Measurements from ENCODE around the gene TM4SF4.

The TM4SF4 gene

DNA sequence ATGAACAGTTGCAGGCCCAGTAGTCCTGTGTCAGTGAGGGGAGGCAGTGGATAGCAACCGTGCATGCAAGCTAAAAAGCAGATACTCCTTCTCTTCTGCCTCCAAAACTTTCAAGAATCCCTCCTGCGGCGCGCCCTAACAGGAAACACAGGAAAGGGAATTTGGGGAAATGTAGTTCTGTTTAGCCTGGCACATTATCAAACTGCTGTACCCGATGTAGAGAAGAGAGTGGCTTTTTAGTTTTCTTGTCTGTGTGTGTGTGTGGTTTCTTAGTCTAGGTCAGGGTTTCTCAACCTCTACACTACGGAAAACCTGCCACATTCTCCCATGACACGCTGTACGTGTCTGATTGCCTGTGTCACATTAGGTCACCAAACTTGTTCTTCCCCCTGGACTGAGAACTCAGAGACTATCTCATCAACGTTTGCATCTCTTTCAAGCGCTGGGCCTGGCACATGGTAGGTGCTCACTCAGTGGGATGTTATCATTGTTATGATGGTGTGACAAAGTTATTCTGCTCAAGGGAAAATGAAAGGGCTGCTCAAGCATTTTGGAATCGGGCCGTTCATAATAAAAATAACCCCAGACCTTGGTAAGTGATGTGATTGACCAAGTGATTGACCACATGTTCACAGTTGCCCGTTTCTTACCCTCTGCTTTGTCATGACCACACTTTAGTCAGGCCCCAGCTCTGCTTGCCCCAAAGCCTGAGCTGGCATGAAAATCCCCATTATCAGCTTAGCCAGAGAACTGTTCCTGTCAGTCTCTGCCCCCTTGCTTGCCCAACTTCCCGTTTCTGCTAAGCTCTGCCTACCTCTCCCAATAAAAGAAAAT, 33.2 kb downstream of the TM4SF4 start:
- in situ Hi-C loops (cut with MboI; ENCODE audit: low sequenced_read_pairs) = no loop called here

DNA sequence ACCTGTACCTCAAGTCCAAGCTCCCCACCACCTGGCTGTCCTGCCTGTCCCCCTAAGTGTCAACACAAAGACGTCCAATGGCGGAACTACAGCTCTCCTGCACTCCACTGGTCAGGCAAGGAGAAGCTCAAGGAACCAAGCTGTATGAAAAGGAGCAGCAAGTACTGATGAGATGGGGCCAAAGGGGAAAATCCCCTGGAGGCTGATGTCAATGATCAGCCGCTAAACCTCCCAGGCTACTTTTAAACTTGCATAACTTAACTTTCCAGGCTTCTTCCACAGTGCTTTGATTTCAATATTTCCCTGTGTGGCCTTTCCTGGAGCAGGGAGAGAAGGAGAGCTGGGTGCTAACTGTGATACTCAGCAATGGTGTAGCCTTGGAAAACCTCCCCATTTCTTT, 35.0 kb downstream of the TM4SF4 start:
- in situ Hi-C loops (cut with MboI; ENCODE audit: low sequenced_read_pairs) = no loop called here

DNA sequence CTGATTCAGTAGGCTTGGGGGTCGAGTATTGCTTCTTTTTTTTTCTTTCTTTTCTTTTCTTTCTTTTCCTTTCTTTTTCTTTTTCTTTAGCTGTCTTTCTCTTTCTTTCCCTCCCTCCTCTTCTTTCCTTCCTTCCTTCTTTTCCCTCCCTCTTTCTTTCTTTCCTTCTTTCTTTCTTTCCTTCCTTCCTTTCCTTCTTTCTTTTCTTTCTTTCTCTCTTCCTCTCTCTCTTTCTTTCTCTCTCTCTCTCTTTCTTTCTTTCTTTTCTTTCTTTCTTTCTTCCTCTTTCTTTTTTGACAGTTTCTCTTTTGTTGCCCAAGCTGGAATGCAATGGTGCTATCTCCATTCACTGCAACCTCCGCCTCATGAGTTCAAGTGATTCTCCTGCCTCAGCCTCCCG, 36.0 kb downstream of the TM4SF4 start:
- in situ Hi-C loops (cut with MboI; ENCODE audit: low sequenced_read_pairs) = no loop called here

DNA sequence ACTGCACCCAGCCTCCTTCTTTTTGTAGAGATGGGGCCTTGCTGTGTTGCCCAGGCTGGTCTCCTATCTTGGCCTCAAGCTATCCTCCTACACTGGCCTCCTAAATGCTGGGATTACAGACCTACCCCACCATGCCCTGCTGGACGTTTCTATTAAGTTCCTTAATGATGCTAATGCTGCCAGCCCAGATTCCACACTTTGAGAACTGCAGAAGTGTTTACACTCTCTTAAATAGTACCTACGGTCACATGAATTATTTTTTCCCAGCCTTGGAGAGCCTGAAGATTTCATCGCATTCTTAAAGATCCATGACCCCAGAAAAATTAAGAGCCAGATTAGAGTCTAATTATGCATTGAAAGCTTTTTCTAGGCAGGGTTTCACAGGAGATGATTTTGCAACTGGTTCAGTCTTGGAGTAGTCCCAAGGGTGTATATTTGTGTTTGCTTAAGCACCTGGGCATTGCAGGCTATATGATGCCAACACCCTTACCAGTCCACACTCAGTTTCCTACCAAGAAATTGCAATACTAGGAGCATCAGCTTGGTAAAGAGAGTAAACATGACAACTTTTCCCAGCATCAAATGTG, 36.6 kb downstream of the TM4SF4 start:
- in situ Hi-C loops (cut with MboI; ENCODE audit: low sequenced_read_pairs) = no loop called here

DNA sequence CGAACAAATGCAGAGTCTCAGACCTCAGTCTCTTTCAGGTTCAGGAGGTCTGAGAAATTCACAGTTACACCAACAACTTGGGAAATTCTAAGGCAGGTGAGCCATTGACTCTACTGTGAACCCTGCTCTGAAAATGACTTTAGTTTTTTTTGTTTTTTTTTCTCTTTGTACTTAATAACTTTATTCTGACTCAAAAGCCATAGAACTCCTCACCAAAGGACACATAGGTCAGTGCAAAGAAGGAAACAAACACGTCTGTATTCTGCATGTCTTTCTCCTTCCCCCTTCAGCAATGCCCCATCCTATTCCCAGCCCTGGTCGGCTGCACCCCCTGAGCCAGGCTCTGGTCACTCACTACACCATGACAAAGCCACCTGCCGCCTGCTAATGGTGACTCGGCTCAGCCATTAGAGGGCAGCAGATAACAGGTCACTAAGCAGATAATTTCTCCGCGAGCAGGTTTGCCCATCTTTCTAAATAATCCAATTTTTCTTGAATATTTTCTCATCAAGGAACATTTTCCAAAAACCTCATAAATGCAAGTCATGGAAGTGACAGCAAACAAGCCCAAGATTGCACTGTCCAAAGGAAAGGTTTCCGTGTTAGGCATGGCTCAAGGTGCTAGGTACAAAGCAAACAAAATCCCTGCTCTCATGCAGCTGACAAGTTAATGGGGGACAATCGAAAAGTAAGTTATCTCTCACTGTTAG, 37.7 kb downstream of the TM4SF4 start:
- in situ Hi-C loops (cut with MboI; ENCODE audit: low sequenced_read_pairs) = no loop called here

DNA sequence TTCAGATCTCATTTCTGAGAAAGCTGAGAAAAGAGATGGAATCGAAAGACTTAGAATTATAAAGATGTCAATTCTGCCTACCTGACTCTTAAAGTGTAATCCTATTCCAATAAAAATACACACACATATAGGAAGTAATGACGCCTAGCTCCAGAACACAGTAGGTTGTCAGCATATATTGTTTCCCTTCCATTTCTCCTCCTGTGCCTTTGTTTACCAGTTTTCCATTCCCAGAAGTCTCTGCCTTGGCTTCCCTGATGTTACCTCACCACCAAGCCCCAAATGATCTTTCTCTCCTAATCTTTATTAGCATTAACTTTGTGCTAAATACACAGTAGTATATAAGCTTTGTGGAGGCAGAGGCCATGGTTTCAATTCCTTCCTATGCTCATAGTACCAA, 40.0 kb downstream of the TM4SF4 start:
- in situ Hi-C loops (cut with MboI; ENCODE audit: low sequenced_read_pairs) = no loop called here

DNA sequence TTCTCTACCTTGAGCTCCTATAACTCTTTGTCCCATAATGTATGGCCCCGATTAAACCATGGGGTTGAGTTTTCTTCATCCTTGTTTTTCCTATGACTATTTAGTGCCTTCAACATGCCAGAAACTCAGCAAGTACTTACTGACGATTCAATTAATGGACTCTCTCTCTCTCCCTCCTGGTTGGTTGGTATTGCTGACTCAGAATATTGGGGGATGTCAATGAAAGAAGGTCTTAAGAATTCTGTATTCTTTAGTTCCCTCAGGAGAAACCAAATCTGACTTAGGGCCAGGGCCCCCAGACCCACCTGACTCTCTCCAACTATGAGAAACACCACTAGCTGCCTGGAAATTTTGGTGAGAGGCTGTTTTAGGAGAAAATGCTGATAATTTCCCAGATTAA, 40.8 kb downstream of the TM4SF4 start:
- in situ Hi-C loops (cut with MboI; ENCODE audit: low sequenced_read_pairs) = no loop called here

DNA sequence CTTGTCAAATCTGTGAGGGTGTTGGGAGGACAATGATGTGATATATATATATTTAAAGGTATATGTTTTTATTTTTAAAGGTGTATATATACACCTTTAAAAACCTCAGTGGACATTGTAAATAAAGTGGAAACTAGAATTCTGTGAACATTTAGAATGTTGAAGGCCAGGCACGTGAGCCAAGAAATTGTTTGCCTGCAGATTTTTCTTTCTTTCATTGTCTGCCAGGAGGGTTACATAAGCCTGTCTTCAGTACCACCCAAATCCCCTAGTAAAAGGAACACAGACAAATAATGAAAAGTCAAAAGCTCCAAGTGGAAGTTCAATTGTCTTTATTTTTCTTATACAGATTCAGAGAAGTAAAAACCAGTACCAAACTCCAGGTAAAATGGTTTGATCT, 42.4 kb downstream of the TM4SF4 start:
- in situ Hi-C loops (cut with MboI; ENCODE audit: low sequenced_read_pairs) = no loop called here

DNA sequence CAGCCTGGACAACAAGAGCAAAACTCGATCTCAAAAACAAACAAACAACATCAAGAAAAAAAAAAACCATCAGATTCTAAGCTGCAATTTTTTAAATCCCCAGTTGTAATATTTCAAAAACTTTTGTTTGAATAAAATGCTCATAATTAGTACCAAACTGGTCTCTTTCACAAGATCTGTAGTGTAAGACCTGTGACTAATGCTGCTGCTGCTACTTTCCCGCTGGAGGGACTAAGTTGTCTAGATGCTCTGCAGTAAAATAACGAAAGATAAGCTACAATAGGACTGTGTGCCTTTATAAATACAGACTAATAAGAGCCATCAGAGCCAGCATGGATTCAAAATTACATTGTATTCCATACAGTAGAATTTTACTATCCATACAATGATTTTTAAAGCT, 45.4 kb downstream of the TM4SF4 start:
- in situ Hi-C loops (cut with MboI; ENCODE audit: low sequenced_read_pairs) = no loop called here

DNA sequence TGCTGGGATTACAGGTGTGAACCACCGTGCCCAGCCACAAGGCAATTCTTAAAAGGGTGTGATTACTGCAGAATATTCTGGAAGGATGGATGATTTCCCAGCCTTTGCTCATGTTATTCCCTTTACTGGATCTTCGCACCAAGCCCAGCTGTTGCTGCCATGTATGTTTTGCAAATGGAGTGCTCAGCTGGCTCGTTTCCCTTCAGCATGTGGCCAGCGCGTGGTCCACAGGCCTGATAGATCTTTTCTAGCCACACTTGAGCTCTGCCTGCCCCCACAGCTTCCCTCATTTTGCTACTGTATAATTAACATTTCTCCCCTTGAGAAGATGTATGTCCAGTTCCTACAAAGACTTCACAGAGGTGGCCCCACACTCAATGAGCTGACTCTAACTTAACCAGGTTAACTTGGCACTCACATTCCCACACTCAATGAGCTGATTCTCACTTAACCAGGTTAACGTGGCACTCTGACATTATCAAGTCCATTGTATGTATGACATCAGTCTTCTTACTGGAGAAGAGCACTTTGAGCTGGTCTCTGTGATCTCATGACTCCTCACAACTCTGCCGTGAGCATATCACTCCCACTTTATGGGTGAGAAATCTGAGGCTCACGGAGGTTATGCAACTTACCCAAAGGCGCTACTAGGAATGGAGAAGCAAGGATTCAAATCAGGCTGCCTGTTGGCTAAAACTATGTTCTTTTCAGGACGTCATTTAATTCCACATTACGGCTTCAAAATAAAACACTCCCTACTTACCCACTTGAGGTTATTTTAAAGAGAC, 49.2 kb downstream of the TM4SF4 start:
- in situ Hi-C loops (cut with MboI; ENCODE audit: low sequenced_read_pairs) = no loop called here

DNA sequence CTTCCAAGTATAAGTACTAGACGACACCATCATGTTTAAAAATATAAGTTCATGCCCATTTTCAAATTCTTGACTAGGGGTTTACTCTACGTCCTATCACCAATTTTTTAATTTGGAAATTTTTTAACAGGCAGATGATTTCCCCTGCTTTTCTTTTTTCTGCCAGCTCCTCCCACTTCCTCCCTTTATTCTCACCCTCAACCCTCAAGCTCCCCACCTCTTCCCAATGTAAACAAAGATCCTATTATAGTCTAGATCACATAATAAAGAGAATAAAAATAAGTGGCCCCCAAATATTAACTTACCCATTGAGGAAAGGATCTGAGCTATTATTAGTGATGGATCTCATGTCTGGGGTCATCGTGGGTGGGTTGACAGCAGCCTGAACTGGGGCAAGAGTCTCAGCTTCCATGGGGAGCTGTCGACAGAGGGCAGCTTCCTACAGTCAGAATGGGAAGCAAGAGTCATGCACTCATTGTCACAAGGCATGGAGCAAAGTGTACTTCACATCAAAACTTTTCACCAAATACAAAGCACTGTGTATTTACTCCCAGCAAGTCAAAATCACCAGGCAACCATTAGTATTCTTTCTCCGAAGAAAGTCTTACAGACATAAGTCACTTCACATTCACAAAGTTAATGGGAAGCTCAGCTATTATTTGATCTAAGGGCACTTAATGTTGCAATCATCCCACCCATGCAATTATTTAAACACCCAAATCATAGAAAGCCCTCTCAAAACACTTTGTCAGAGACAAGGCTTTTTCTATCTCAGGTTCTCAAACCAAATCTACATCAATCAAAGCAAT, 53.2 kb downstream of the TM4SF4 start:
- in situ Hi-C loops (cut with MboI; ENCODE audit: low sequenced_read_pairs) = no loop called here

DNA sequence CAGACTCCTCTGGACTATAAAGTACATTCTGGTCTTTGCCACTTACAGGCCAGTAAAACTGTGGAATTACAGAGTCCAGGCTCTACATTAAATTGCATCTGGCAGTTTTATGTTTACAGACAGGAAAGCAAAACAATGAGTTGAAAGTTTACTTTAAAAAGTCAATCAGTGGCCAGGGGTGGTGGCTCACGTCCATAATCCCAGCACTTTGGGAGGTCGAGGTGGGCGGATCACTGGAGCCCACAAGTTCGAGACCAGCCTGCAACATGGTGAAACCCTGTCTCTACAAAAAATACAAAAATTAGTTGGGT, 53.8 kb downstream of the TM4SF4 start:
- in situ Hi-C loops (cut with MboI; ENCODE audit: low sequenced_read_pairs) = no loop called here

DNA sequence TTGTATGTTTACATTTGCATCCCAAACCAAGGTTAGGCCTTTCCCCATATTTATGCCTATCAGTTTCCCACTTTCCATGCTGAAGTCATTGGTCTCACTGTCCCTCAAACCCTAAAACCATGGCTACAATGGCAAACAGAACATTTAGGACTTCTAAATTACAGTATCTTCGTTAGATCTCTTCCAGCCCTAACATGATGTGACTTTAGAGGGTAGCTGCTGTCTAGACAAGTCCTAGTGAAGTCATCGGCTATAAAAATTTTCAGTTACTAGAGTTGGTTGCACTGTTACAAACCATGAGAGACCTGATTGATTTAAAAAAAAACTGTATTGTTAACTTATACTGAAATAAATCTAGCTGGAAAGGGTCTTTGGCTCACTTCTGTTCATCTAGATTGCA, 54.6 kb downstream of the TM4SF4 start:
- in situ Hi-C loops (cut with MboI; ENCODE audit: low sequenced_read_pairs) = no loop called here

DNA sequence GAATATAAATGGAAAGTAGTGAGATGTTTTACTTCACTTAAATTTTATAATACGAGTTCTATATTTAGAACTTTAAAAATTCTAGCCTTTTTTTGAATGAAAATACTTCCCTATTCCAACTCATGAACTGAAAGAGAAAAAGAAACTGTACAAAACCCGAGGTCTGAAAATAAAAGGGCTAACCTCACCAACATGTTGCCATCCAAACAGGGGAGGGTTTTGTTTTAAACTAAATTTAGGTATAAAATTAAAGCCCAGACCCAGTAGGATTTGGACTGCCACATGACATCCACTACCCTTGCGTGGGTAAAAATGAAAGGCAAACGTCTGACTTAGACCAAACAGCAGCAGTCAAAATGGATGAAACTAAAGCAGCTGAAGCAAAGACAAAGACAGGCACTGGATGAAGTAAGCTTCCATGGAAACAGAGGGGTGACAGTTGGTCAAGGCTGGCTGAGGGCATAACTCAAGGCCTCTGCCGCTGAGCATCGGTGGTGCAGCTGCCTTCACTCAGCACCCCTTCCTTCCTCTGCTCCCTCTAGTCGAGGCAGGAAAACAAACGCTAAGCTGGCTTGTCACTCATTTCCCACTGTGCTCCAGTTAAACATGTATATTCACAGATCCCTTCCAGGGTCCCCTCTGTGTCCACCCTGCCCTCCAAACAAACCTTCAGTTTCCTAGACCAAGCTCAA, 58.1 kb downstream of the TM4SF4 start:
- in situ Hi-C loops (cut with MboI; ENCODE audit: low sequenced_read_pairs) = no loop called here

DNA sequence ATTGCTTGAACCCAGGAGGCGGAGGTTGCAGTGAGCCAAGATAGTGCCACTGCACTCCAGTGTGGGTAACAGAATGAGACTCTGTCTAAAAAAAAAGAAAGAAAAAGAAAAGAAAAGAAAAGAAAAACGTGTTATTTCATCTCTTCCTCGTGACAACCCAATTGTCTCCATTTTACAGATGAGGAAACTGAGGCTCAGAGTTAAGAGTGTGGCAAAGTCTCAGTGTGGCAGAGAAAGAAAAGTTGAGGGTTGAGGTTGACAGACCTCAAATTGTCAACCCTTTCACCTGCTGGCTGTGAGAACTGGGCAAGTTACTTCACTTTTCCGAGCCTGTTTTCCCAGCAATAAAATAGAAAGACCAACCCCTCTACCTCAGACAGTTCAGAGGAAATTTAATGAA, 59.6 kb downstream of the TM4SF4 start:
- in situ Hi-C loops (cut with MboI; ENCODE audit: low sequenced_read_pairs) = no loop called here

DNA sequence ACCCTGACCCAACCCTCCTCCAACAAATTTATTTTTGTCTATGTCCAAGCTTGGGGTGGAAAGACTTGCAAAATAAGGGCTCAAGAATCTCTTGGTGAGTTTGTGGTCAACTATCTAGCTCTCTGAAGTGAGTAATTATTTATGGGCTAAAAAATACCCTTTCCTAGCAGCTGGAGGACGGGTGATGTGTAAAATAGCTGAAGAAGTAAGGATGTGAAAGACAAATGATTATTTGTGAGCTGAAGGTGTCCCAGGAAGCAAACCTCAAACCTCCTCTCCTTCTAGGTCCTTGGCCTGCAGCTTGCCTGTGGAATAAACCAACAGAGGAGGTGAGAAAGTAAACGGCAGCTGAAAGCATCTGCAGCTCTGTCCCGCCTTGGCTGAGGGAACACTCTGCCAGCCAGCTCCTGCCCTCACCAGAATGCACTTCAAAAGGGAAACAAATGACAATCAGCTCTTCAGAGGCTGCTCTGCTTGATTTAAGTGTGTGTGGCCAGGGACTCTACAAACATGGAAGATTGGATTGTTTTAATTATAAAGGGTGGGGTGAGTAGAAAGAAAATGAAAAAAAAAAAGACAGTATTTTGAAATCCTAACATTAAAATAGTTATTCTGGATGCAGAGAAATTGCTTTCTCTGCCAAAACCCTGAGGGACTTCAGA, 60.3 kb downstream of the TM4SF4 start:
- in situ Hi-C loops (cut with MboI; ENCODE audit: low sequenced_read_pairs) = no loop called here

DNA sequence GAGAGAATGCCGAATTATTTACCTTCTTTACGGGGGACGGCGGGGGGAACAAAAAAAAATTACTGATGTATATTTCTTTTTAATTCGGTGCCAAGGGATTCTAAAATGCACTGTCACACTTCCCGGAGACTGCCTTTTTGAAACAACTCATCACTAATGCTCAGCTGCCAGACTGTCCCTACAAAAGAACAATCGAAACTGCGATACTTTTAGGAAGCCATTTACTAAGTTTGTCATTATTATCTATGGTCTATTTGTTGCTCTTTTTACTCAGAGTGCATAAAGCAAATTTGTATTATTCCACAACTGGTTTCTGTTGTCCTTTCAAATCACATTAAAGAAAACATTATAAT, 60.8 kb downstream of the TM4SF4 start:
- in situ Hi-C loops (cut with MboI; ENCODE audit: low sequenced_read_pairs) = no loop called here

DNA sequence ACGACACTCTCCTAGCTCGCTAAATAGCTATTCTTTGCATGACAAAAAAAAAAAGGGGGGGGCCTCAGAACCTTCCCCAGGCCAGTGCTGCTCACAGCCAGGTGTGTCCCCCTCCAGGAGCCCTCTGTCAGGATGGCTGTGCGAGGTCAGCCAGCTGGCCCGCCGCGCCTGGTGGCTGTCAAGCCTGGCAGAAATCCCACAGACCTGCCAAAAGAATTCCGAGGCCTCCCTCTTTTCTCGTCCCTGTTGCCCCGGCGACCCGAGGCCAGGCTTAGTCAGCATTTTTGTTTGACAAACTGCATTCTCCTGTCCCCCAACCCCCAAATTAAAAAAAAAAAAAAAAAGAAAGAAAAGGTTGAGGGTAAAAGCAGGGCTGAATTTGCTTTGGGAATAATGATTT, 61.9 kb downstream of the TM4SF4 start:
- in situ Hi-C loops (cut with MboI; ENCODE audit: low sequenced_read_pairs) = no loop called here

DNA sequence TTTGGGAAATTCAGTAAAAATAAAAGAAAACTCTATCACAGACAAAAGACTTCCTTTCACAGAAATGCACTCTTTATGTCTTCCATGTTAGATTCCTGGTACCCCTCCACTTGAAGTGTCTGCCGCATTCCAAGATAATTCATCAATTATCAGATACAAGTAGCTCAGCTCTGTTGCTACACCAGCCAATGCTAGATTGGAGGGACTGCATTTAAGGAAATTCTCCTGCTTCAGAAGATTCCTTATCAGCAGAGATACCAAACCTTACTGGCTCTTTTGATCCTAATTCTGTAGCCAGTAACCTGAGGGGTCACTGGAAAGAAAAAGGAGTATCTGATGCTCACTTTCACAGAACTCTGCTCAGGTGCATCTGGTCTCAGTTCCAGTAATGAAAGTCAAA, 63.9 kb downstream of the TM4SF4 start:
- in situ Hi-C loops (cut with MboI; ENCODE audit: low sequenced_read_pairs) = no loop called here

DNA sequence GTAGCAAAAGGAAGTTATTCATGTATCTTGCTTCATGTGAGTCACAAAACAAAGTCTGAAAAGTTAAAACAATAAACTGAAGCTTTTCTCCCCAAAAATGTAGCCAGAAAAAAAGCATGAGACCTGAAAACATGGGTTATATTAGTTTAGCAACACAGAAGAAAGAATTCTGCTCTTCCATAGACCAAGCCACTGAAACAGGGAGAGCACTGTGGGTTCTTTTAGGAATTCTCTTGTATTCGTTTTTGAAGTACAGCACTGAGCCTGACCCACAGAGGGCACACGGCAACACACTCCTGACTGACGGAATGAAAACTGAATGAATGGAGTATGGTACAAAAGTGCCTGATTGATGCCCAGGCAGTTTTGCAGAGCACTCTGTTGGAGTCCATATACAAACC, 66.6 kb downstream of the TM4SF4 start:
- in situ Hi-C loops (cut with MboI; ENCODE audit: low sequenced_read_pairs) = no loop called here
